ENCODE results near the gene EPB41L2.
"Not testable (repeated sequence)": the region's sequence is repeated elsewhere in the genome, so short reads cannot be mapped to it uniquely, and the experiment has no call there.

Gene EPB41L2

GRCh38 chr6:131001111-131001736 is 61.8 kb downstream of the EPB41L2 start:
- DNase-seq, result no peak

- DNase-seq, result no peak
Observed at GRCh38 chr6:131000544-131000943, 62.5 kb downstream of the EPB41L2 start.

- DNase-seq, result no peak
Observed at GRCh38 chr6:130997061-130997753, 65.8 kb downstream of the EPB41L2 start.

GRCh38 chr6:130996635-130997034 is 66.4 kb downstream of the EPB41L2 start:
- no peak for DNase-seq

GRCh38 chr6:130995783-130996447 is 67.1 kb downstream of the EPB41L2 start:
- no peak for DNase-seq

GRCh38 chr6:130994319-130995097 is 68.5 kb downstream of the EPB41L2 start:
- DNase-seq, result no peak

- DNase-seq, result no peak
Observed at GRCh38 chr6:130993292-130993765, 69.7 kb downstream of the EPB41L2 start.

- no peak for DNase-seq
Observed at GRCh38 chr6:130991422-130992137, 71.5 kb downstream of the EPB41L2 start.

GRCh38 chr6:130987539-130987938 is 75.5 kb downstream of the EPB41L2 start:
- DNase-seq, result not testable (repeated sequence)

GRCh38 chr6:130985115-130985514 is 77.9 kb downstream of the EPB41L2 start:
- DNase-seq, result no peak

- no peak for DNase-seq
Observed at GRCh38 chr6:130982941-130983456, 80.0 kb downstream of the EPB41L2 start.

GRCh38 chr6:130982135-130982534 is 80.9 kb downstream of the EPB41L2 start:
- DNase-seq, result no peak

GRCh38 chr6:130981409-130981808 is 81.6 kb downstream of the EPB41L2 start:
- DNase-seq, result no peak

- DNase-seq, result peak in 1 of 6 experiments; percentile 5
Observed at GRCh38 chr6:130980310-130981032, 82.6 kb downstream of the EPB41L2 start.

GRCh38 chr6:130978660-130979396 is 84.2 kb downstream of the EPB41L2 start:
- DNase-seq, result no peak

- DNase-seq, result no peak
Observed at GRCh38 chr6:130978180-130978579, 84.9 kb downstream of the EPB41L2 start.

- no peak for DNase-seq
Observed at GRCh38 chr6:130975325-130975724, 87.7 kb downstream of the EPB41L2 start.

- no peak for DNase-seq
Observed at GRCh38 chr6:130973521-130974277, 89.3 kb downstream of the EPB41L2 start.

- no peak for DNase-seq
Observed at GRCh38 chr6:130971504-130971903, 91.5 kb downstream of the EPB41L2 start.

GRCh38 chr6:130970839-130971410 is 92.1 kb downstream of the EPB41L2 start:
- DNase-seq, result no peak
